ENCODE results near the gene GOLGA6B. TPM values are rescaled to one million over a fixed set of nuclear protein-coding genes. Genes with fewer than 3 reads are reported as not detected.
"Not testable (repeated sequence)": the region's sequence is repeated elsewhere in the genome, so short reads cannot be mapped to it uniquely, and the experiment has no call there.

Gene GOLGA6B
- polyA plus RNA-seq = under 1 TPM in 1 of 4 donors, not detected in 3; 0.06 TPM
- long read RNA-seq, donor 1 = 0 reads
- long read RNA-seq, donor 2 = 0 reads
- long read RNA-seq, donor 3 = 0 reads
- long read RNA-seq, donor 4 = 0 reads
- long read RNA-seq, donor 5 = 0 reads
- long read RNA-seq, donor 6 = 0 reads
- long read RNA-seq, donor 7 = 0 reads
- long read RNA-seq, donor 8 = 0 reads
- long read RNA-seq, donor 9 = 0 reads
- long read RNA-seq, donor 10 = 0 reads

- not testable (repeated sequence) for DNase-seq; H3K9me3 ChIP-seq (ENCODE audit: control insufficient read depth in 2 of 2, insufficient read depth in 1 of 2, low read depth in 1 of 2, low read length in 1 of 2); H3K4me1 ChIP-seq (ENCODE audit: control insufficient read depth in 3 of 3, insufficient read depth in 2 of 3, low read depth in 1 of 3, low read length in 2 of 3); H3K27me3 ChIP-seq (ENCODE audit: control insufficient read depth in 3 of 3, insufficient read depth in 3 of 3, low read length in 3 of 3); H3K4me3 ChIP-seq (ENCODE audit: low read depth in 1 of 3, low read length in 3 of 3); FAIRE-seq; H3K27ac ChIP-seq (ENCODE audit: low read depth in 1 of 3, low read length in 2 of 3); H3K36me3 ChIP-seq (ENCODE audit: control insufficient read depth in 3 of 3, insufficient read depth in 2 of 3, low read depth in 1 of 3, low read length in 3 of 3)
- no CpG with 5 or more reads among the region's 7 CpGs for WGBS, 3 donors
These were observed at the start of gene GOLGA6B for GRCh38 chr15:72654397-72654796. TSS of gene GOLGA6B (plus strand) at chr15:72654697. CDS start at chr15:72654738, 41 bp downstream.

GRCh38 chr15:72604794-72605193 lies 49.7 kb upstream of the GOLGA6B start:
- Histone ChIP-seq H3K4me3 (ENCODE audit: low read depth in 1 of 3, low read length in 3 of 3) (no peak overlapping the region), H3K27me3 (ENCODE audit: control insufficient read depth in 3 of 3, insufficient read depth in 3 of 3, low read length in 3 of 3) (no peaks in the 10 kb centered on the region), H3K27ac (ENCODE audit: low read depth in 1 of 3, low read length in 2 of 3) (no peak overlapping the region), H3K9me3 (ENCODE audit: control insufficient read depth in 2 of 2, insufficient read depth in 1 of 2, low read depth in 1 of 2, low read length in 1 of 2) (no peaks in the 10 kb centered on the region), H3K4me1 (ENCODE audit: control insufficient read depth in 3 of 3, insufficient read depth in 2 of 3, low read depth in 1 of 3, low read length in 2 of 3) (no peaks in the 10 kb centered on the region), H3K36me3 (ENCODE audit: control insufficient read depth in 3 of 3, insufficient read depth in 2 of 3, low read depth in 1 of 3, low read length in 3 of 3) (peaks cover 0 to 4% (median 0%) of the 10 kb centered on the region in 3 donors)
- FAIRE-seq (no peak), DNase-seq (no peak)
- WGBS, 3 donors = 90 to 100% (median 93%) methylated on average over 4 of the region's 4 CpGs

- DNase-seq; H3K9me3 ChIP-seq (ENCODE audit: control insufficient read depth in 2 of 2, insufficient read depth in 1 of 2, low read depth in 1 of 2, low read length in 1 of 2); H3K27ac ChIP-seq (ENCODE audit: low read depth in 1 of 3, low read length in 2 of 3); FAIRE-seq; H3K4me3 ChIP-seq (ENCODE audit: low read depth in 1 of 3, low read length in 3 of 3); H3K27me3 ChIP-seq (ENCODE audit: control insufficient read depth in 3 of 3, insufficient read depth in 3 of 3, low read length in 3 of 3); H3K4me1 ChIP-seq (ENCODE audit: control insufficient read depth in 3 of 3, insufficient read depth in 2 of 3, low read depth in 1 of 3, low read length in 2 of 3); H3K36me3 ChIP-seq (ENCODE audit: control insufficient read depth in 3 of 3, insufficient read depth in 2 of 3, low read depth in 1 of 3, low read length in 3 of 3): not testable (repeated sequence)
- 83 to 97% (median 95%) methylated on average over 3 of the region's 3 CpGs for WGBS, 3 donors
These were observed 46.4 kb upstream of the GOLGA6B start for GRCh38 chr15:72608084-72608483.

- peaks cover 0 to 4% (median 0%) of the 10 kb centered on the region in 3 donors for H3K36me3 ChIP-seq (ENCODE audit: control insufficient read depth in 3 of 3, insufficient read depth in 2 of 3, low read depth in 1 of 3, low read length in 3 of 3)
- no peaks in the 10 kb centered on the region for H3K4me1 ChIP-seq (ENCODE audit: control insufficient read depth in 3 of 3, insufficient read depth in 2 of 3, low read depth in 1 of 3, low read length in 2 of 3)
- DNase-seq (no peak), FAIRE-seq (no peak)
- no peak overlapping the region for H3K27ac ChIP-seq (ENCODE audit: low read depth in 1 of 3, low read length in 2 of 3)
- no peaks in the 10 kb centered on the region for H3K27me3 ChIP-seq (ENCODE audit: control insufficient read depth in 3 of 3, insufficient read depth in 3 of 3, low read length in 3 of 3)
- WGBS, 3 donors = 80 to 85% (median 83%) methylated on average over 8 of the region's 8 CpGs
- H3K9me3 ChIP-seq (ENCODE audit: control insufficient read depth in 2 of 2, insufficient read depth in 1 of 2, low read depth in 1 of 2, low read length in 1 of 2) = no peaks in the 10 kb centered on the region
- H3K4me3 ChIP-seq (ENCODE audit: low read depth in 1 of 3, low read length in 3 of 3) = no peak overlapping the region
These were observed 44.6 kb upstream of the GOLGA6B start for GRCh38 chr15:72609862-72610261.

- not testable (repeated sequence) for H3K4me1 ChIP-seq (ENCODE audit: control insufficient read depth in 3 of 3, insufficient read depth in 2 of 3, low read depth in 1 of 3, low read length in 2 of 3); H3K4me3 ChIP-seq (ENCODE audit: low read depth in 1 of 3, low read length in 3 of 3); H3K36me3 ChIP-seq (ENCODE audit: control insufficient read depth in 3 of 3, insufficient read depth in 2 of 3, low read depth in 1 of 3, low read length in 3 of 3); FAIRE-seq; H3K27ac ChIP-seq (ENCODE audit: low read depth in 1 of 3, low read length in 2 of 3); H3K27me3 ChIP-seq (ENCODE audit: control insufficient read depth in 3 of 3, insufficient read depth in 3 of 3, low read length in 3 of 3); DNase-seq; H3K9me3 ChIP-seq (ENCODE audit: control insufficient read depth in 2 of 2, insufficient read depth in 1 of 2, low read depth in 1 of 2, low read length in 1 of 2)
- WGBS, 3 donors = 85 to 96% (median 95%) methylated on average over 3 of the region's 3 CpGs
These were observed 42.2 kb upstream of the GOLGA6B start for GRCh38 chr15:72612324-72612723.

- Histone ChIP-seq H3K9me3 (ENCODE audit: control insufficient read depth in 2 of 2, insufficient read depth in 1 of 2, low read depth in 1 of 2, low read length in 1 of 2) (no peaks in the 10 kb centered on the region), H3K36me3 (ENCODE audit: control insufficient read depth in 3 of 3, insufficient read depth in 2 of 3, low read depth in 1 of 3, low read length in 3 of 3) (no peaks in the 10 kb centered on the region), H3K4me3 (ENCODE audit: low read depth in 1 of 3, low read length in 3 of 3) (no peak overlapping the region), H3K27ac (ENCODE audit: low read depth in 1 of 3, low read length in 2 of 3) (no peak overlapping the region), H3K27me3 (ENCODE audit: control insufficient read depth in 3 of 3, insufficient read depth in 3 of 3, low read length in 3 of 3) (no peaks in the 10 kb centered on the region), H3K4me1 (ENCODE audit: control insufficient read depth in 3 of 3, insufficient read depth in 2 of 3, low read depth in 1 of 3, low read length in 2 of 3) (no peaks in the 10 kb centered on the region)
- DNase-seq = no peak
- FAIRE-seq = no peak
- WGBS, 3 donors = 90 to 91% (median 91%) methylated on average over 3 of the region's 3 CpGs
These were observed 39.5 kb upstream of the GOLGA6B start for GRCh38 chr15:72614810-72615532.

- not testable (repeated sequence) for H3K4me3 ChIP-seq (ENCODE audit: low read depth in 1 of 3, low read length in 3 of 3); H3K27ac ChIP-seq (ENCODE audit: low read depth in 1 of 3, low read length in 2 of 3); H3K36me3 ChIP-seq (ENCODE audit: control insufficient read depth in 3 of 3, insufficient read depth in 2 of 3, low read depth in 1 of 3, low read length in 3 of 3); H3K27me3 ChIP-seq (ENCODE audit: control insufficient read depth in 3 of 3, insufficient read depth in 3 of 3, low read length in 3 of 3); FAIRE-seq; H3K9me3 ChIP-seq (ENCODE audit: control insufficient read depth in 2 of 2, insufficient read depth in 1 of 2, low read depth in 1 of 2, low read length in 1 of 2); H3K4me1 ChIP-seq (ENCODE audit: control insufficient read depth in 3 of 3, insufficient read depth in 2 of 3, low read depth in 1 of 3, low read length in 2 of 3)
- DNase-seq = peak in 1 of 2 donors; percentile 7
- WGBS, 3 donors = 41 to 57% (median 44%) methylated on average over 5 to 7 of the region's 7 CpGs
These were observed 38.8 kb upstream of the GOLGA6B start for GRCh38 chr15:72615533-72616233.

GRCh38 chr15:72616491-72617210 lies 37.8 kb upstream of the GOLGA6B start:
- no peaks in the 10 kb centered on the region for H3K27me3 ChIP-seq (ENCODE audit: control insufficient read depth in 3 of 3, insufficient read depth in 3 of 3, low read length in 3 of 3)
- H3K27ac ChIP-seq (ENCODE audit: low read depth in 1 of 3, low read length in 2 of 3) = no peak overlapping the region
- FAIRE-seq = no peak
- H3K4me3 ChIP-seq (ENCODE audit: low read depth in 1 of 3, low read length in 3 of 3) = no peak overlapping the region
- H3K9me3 ChIP-seq (ENCODE audit: control insufficient read depth in 2 of 2, insufficient read depth in 1 of 2, low read depth in 1 of 2, low read length in 1 of 2) = no peaks in the 10 kb centered on the region
- 84 to 90% (median 87%) methylated on average over 10 of the region's 10 CpGs for WGBS, 3 donors
- no peaks in the 10 kb centered on the region for H3K4me1 ChIP-seq (ENCODE audit: control insufficient read depth in 3 of 3, insufficient read depth in 2 of 3, low read depth in 1 of 3, low read length in 2 of 3)
- DNase-seq = no peak
- no peaks in the 10 kb centered on the region for H3K36me3 ChIP-seq (ENCODE audit: control insufficient read depth in 3 of 3, insufficient read depth in 2 of 3, low read depth in 1 of 3, low read length in 3 of 3)

Data from small intestine (tissue), 16 donors.